Neural cell (in vitro differentiated cells): ENCODE data around the gene PLAGL1. TPM values are rescaled to one million over a fixed set of nuclear protein-coding genes. Genes with fewer than 3 reads are reported as not detected.

Experiments
- H2AFZ ChIP-seq: fragments of 200-600, 300-800 bp; sonication (generic), shearing (Covaris generic); 2 replicates; pipeline ENCODE4 v1.6.0; 2014; ENCODE audit warnings: low read depth, mild to moderate bottlenecking, antibody characterized with exemption, low read length, moderate library complexity
- H3F3A ChIP-seq: fragments of 200-600 bp; shearing (Covaris generic); 2 replicates; pipeline ENCODE4 v1.6.1; 2016; ENCODE audit warnings: mild to moderate bottlenecking, moderate library complexity, mixed read lengths, antibody characterized with exemption, low read length; ENCODE audit not compliant: insufficient read depth, poor library complexity, severe bottlenecking
- H3K27ac ChIP-seq: fragments of 200-600, 300-800 bp; sonication (generic), shearing (Covaris generic); 2 replicates; pipeline ENCODE4 v1.5.1; 2014; ENCODE audit warnings: mild to moderate bottlenecking, low read length, moderate library complexity
- H3K27me3 ChIP-seq: fragments of 300-800, 200-600 bp; sonication (generic), shearing (Covaris generic); 2 replicates; pipeline ENCODE4 v1.6.0; 2014; ENCODE audit warnings: mild to moderate bottlenecking, low read depth, low read length, moderate library complexity; ENCODE audit not compliant: insufficient read depth
- H3K36me3 ChIP-seq: fragments of 300-800, 200-600 bp; sonication (generic), shearing (Covaris generic); 2 replicates; pipeline ENCODE4 v1.5.1; 2014; ENCODE audit warnings: mild to moderate bottlenecking, antibody characterized with exemption, low read length, moderate library complexity; ENCODE audit not compliant: insufficient read depth
- H3K4me2 ChIP-seq: fragments of 300-800, 200-600 bp; sonication (generic), shearing (Covaris generic); 2 replicates; pipeline ENCODE4 v1.6.0; 2014; ENCODE audit warnings: mild to moderate bottlenecking, low read length
- H3K4me3 ChIP-seq: fragments of 300-800, 200-600 bp; sonication (generic), shearing (Covaris generic); 2 replicates; pipeline ENCODE4 v1.5.1; 2014; ENCODE audit warnings: mild to moderate bottlenecking, low read length, moderate library complexity
- H3K79me2 ChIP-seq: fragments of 200-600 bp; shearing (Covaris generic); replicated peaks from 2 replicates; pipeline ENCODE4 v1.6.0; 2014; ENCODE audit warnings: mild to moderate bottlenecking, low read length, moderate library complexity; ENCODE audit not compliant: insufficient read depth
- H3K9ac ChIP-seq: fragments of 300-800, 200-600 bp; sonication (generic), shearing (Covaris generic); 2 replicates; pipeline ENCODE4 v1.6.1; 2016; ENCODE audit warnings: mild to moderate bottlenecking, low read length, mixed read lengths
- H3K9me2 ChIP-seq: fragments of 200-600 bp; shearing (Covaris generic); 2 replicates; pipeline ENCODE4 v1.6.1; 2016; ENCODE audit warnings: mild to moderate bottlenecking, low read length, mixed read lengths; ENCODE audit not compliant: insufficient read depth
- H3K9me3 ChIP-seq: fragments of 200-600, 300-800 bp; sonication (generic), shearing (Covaris generic); 2 replicates; pipeline ENCODE4 v1.6.1; 2016; ENCODE audit warnings: mild to moderate bottlenecking, mixed run types, low read length, moderate library complexity, mixed read lengths
- H4K20me1 ChIP-seq: fragments of 200-600 bp; shearing (Covaris generic); 2 replicates; pipeline ENCODE4 v1.6.1; 2016; ENCODE audit warnings: mild to moderate bottlenecking, mixed run types; ENCODE audit not compliant: insufficient read depth
- EP300 ChIP-seq: fragments of 450-650 bp; conservative IDR thresholded peaks from 2 replicates; pipeline ENCODE4 v1.6.1; 2014; ENCODE audit warnings: antibody characterized with exemption, mild to moderate bottlenecking, moderate library complexity; ENCODE audit not compliant: poor library complexity, severe bottlenecking
- MXI1 ChIP-seq: fragments of 450-650 bp; conservative IDR thresholded peaks from 2 replicates; pipeline ENCODE4 v1.6.1; 2014; ENCODE audit warnings: antibody characterized with exemption, mild to moderate bottlenecking; ENCODE audit not compliant: poor library complexity, severe bottlenecking
- POLR2AphosphoS5 ChIP-seq: IDR thresholded peaks from 2 replicates; pipeline ENCODE4 v1.6.1; 2012
- RAD21 ChIP-seq: fragments of 450-650 bp; conservative IDR thresholded peaks from 2 replicates; pipeline ENCODE4 v1.6.1; 2014; ENCODE audit warnings: antibody characterized with exemption, mild to moderate bottlenecking, moderate library complexity
- SMC3 ChIP-seq: fragments of 450-650 bp; conservative IDR thresholded peaks from 2 replicates; pipeline ENCODE4 v1.6.1; 2014; ENCODE audit warnings: antibody characterized with exemption, mild to moderate bottlenecking, moderate library complexity; ENCODE audit not compliant: poor library complexity
- TAF1 ChIP-seq: IDR thresholded peaks from 2 replicates; pipeline ENCODE4 v1.6.1; 2012; ENCODE audit warnings: low read depth
- polyA plus RNA-seq: library from polyadenylated mRNA; depleted of rRNA; stranded (reverse); fragments of >200 nt; gene quantifications from 2 replicates; pipeline ENCODE4 v1.2.3, GENCODE V29; 2014
- TF ChIP-seq, protein P1 (sequence below): fragments of 450-650 bp; IDR thresholded peaks from 2 replicates; pipeline ENCODE4 v1.5.1; 2014; ENCODE audit warnings: antibody characterized with exemption, mild to moderate bottlenecking, moderate library complexity; ENCODE audit not compliant: poor library complexity, severe bottlenecking
- TF ChIP-seq, protein P2 (sequence below): IDR thresholded peaks from 2 replicates; pipeline ENCODE4 v1.6.1; 2012; ENCODE audit warnings: borderline replicate concordance

The PLAGL1 gene
- polyA plus RNA-seq, 1 donor from 2014 or later, result 22.3 TPM

DNA sequence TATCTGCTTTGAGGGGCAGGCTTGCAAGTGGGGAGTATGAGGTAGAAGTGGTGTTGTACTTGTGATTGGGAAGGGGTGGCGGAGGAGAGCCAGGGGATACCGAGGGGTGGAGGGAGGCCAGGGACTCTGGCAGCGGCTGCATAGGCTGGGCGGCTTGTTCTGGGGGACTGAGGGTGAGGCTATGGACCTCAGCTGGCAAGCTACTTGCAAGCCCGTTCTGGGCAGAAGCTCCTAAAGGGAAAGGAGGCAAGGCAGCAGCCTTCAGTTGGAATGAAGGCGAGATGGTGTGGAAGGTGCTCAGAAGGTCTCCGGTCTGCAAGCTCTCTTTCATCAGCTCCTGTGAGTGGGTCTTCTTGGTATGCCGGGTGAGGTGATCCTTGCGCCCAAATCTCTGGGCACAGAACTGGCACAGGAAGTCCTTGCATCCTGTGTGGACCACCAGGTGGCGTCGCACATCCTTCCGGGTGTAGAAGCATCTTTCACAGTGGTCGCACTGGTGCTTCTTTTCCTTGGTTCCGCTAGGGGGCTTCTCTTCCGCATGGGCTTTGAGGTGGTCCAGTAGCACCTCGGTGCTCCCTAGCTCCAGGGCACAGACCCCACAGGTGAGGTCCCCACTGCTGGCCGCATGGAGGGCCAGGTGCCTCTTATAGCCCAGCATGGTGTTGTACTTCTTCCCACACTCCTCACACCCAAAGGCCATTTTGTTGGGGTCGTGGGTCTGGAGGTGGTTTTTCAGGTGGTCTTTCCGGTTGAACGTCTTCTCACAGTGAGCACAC, 66.0 kb downstream of the PLAGL1 start:
- Histone ChIP-seq H3K4me3 (no peak overlapping the region), H3K36me3 (no peaks in the 10 kb centered on the region), H3K79me2 (no peaks in the 10 kb centered on the region), H3K9me3 (no peaks in the 10 kb centered on the region), H2AFZ (no peak overlapping the region), H3K27ac (no peak overlapping the region), H3K27me3 (no peaks in the 10 kb centered on the region), H3K9me2 (no peaks in the 10 kb centered on the region), H3K9ac (no peak overlapping the region), H3K4me2 (no peak overlapping the region), H3F3A (no peaks in the 10 kb centered on the region), H4K20me1 (no peaks in the 10 kb centered on the region)
- TF ChIP-seq, protein P1, sequence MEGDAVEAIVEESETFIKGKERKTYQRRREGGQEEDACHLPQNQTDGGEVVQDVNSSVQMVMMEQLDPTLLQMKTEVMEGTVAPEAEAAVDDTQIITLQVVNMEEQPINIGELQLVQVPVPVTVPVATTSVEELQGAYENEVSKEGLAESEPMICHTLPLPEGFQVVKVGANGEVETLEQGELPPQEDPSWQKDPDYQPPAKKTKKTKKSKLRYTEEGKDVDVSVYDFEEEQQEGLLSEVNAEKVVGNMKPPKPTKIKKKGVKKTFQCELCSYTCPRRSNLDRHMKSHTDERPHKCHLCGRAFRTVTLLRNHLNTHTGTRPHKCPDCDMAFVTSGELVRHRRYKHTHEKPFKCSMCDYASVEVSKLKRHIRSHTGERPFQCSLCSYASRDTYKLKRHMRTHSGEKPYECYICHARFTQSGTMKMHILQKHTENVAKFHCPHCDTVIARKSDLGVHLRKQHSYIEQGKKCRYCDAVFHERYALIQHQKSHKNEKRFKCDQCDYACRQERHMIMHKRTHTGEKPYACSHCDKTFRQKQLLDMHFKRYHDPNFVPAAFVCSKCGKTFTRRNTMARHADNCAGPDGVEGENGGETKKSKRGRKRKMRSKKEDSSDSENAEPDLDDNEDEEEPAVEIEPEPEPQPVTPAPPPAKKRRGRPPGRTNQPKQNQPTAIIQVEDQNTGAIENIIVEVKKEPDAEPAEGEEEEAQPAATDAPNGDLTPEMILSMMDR, result no peak
- TF ChIP-seq SMC3, result peak; percentile 15

GRCh38 chr6:143940011-143940597, 68.0 kb downstream of the PLAGL1 start:
- Histone ChIP-seq H3K27ac (no peak overlapping the region), H3K79me2 (no peaks in the 10 kb centered on the region), H2AFZ (no peak overlapping the region), H3K4me3 (no peak overlapping the region), H3F3A (no peaks in the 10 kb centered on the region), H3K4me2 (no peak overlapping the region), H3K36me3 (no peaks in the 10 kb centered on the region), H4K20me1 (no peaks in the 10 kb centered on the region), H3K9me3 (no peaks in the 10 kb centered on the region), H3K9ac (no peak overlapping the region), H3K9me2 (no peaks in the 10 kb centered on the region), H3K27me3 (no peaks in the 10 kb centered on the region)
- TF ChIP-seq EP300 (no peak), MXI1 (no peak), RAD21 (peak; percentile 66), POLR2AphosphoS5 (no peak), TAF1 (no peak), SMC3 (peak; percentile 74)
- TF ChIP-seq, protein P2, sequence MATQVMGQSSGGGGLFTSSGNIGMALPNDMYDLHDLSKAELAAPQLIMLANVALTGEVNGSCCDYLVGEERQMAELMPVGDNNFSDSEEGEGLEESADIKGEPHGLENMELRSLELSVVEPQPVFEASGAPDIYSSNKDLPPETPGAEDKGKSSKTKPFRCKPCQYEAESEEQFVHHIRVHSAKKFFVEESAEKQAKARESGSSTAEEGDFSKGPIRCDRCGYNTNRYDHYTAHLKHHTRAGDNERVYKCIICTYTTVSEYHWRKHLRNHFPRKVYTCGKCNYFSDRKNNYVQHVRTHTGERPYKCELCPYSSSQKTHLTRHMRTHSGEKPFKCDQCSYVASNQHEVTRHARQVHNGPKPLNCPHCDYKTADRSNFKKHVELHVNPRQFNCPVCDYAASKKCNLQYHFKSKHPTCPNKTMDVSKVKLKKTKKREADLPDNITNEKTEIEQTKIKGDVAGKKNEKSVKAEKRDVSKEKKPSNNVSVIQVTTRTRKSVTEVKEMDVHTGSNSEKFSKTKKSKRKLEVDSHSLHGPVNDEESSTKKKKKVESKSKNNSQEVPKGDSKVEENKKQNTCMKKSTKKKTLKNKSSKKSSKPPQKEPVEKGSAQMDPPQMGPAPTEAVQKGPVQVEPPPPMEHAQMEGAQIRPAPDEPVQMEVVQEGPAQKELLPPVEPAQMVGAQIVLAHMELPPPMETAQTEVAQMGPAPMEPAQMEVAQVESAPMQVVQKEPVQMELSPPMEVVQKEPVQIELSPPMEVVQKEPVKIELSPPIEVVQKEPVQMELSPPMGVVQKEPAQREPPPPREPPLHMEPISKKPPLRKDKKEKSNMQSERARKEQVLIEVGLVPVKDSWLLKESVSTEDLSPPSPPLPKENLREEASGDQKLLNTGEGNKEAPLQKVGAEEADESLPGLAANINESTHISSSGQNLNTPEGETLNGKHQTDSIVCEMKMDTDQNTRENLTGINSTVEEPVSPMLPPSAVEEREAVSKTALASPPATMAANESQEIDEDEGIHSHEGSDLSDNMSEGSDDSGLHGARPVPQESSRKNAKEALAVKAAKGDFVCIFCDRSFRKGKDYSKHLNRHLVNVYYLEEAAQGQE, result no peak
- TF ChIP-seq, protein P1, result peak; percentile 72
